B cell (primary cell): ENCODE data around the gene PTN. TPM values are rescaled to one million over a fixed set of nuclear protein-coding genes. Genes with fewer than 3 reads are reported as not detected.

ENCODE experiments used
- ATAC-seq: fragments of 200-7000 bp; cut with Tn5 transposase; one replicate; pipeline ENCODE4 v1.10.0; 2021; ENCODE audit warnings: low read depth, mild to moderate bottlenecking, moderate number of reproducible peaks, moderate library complexity
- CTCF ChIA-PET: fragments of 350-600 bp; sonication (Branson Sonifier 250); formaldehyde crosslinking; loops from one replicate; lab custom pipeline; 2021; ENCODE audit warnings: antibody characterized with exemption, inconsistent platforms; lab: Charles Lee
- POLR2A ChIA-PET: fragments of 350-600 bp; sonication (Branson Sonifier 250); formaldehyde crosslinking; loops from one replicate; lab custom pipeline; 2021; ENCODE audit warnings: antibody characterized with exemption; lab: Charles Lee
- DNase-seq: peaks from one replicate; pipeline ENCODE4 v3.0.0; 2013
- H2AFZ ChIP-seq: 2 replicates; pipeline ENCODE4 v1.6.1; 2012; ENCODE audit warnings: mild to moderate bottlenecking, low read depth, low read length; ENCODE audit not compliant: insufficient read depth, poor library complexity, severe bottlenecking
- H3K27ac ChIP-seq, 2 donors: 1 replicate in 1 of 2; 2 replicates in 1 of 2; pipeline ENCODE4 v1.5.1; 2012 to 2013; ENCODE audit warnings: low read length in 2 of 2, mild to moderate bottlenecking in 2 of 2, moderate library complexity in 1 of 2
- H3K27me3 ChIP-seq, 4 experiments: fragments of 200-600 bp in 1 of 4; sonication (generic) in 1 of 4; replicated peaks in 1 of 4; 1 replicate in 2 of 4; 2 replicates in 2 of 4; pipeline versions ENCODE4 v1.6.1 to v1.7.0; 2013 to 2016; ENCODE audit warnings: low read length in 3 of 4, mild to moderate bottlenecking in 2 of 4, mixed read lengths in 1 of 4, moderate library complexity in 1 of 4; ENCODE audit not compliant: insufficient read depth in 4 of 4, control insufficient read depth in 3 of 4; ENCODE audit errors: control extremely low read depth in 1 of 4
- H3K36me3 ChIP-seq, 2 experiments: replicated peaks in 1 of 2; 1 replicate in 1 of 2; 2 replicates in 1 of 2; pipeline versions ENCODE4 v1.6.1 to v1.7.1; 2013; ENCODE audit warnings: low read length in 1 of 2; ENCODE audit not compliant: insufficient read depth in 2 of 2, control insufficient read depth in 1 of 2; ENCODE audit errors: control extremely low read depth in 1 of 2, extremely low read depth in 1 of 2
- H3K4me1 ChIP-seq, 2 donors: fragments of 200-600 bp in 1 of 2; sonication (generic) in 1 of 2; 1 replicate in 1 of 2; 2 replicates in 1 of 2; pipeline versions ENCODE4 v1.5.1 to v1.6.1; 2013 to 2017; ENCODE audit warnings: low read length in 2 of 2; ENCODE audit not compliant: control insufficient read depth in 2 of 2, insufficient read depth in 2 of 2
- H3K4me2 ChIP-seq: replicated peaks from 2 replicates; pipeline ENCODE3; 2012; ENCODE audit warnings: mild to moderate bottlenecking, low read depth, low read length; ENCODE audit not compliant: poor library complexity, severe bottlenecking
- H3K4me3 ChIP-seq, 5 experiments: fragments of 200-600 bp in 1 of 5; sonication (generic) in 1 of 5; 1 replicate in 3 of 5; 2 replicates in 2 of 5; pipeline versions ENCODE4 v1.5.1 to v1.7.0; 2011 to 2016; ENCODE audit warnings: low read length in 4 of 5, mild to moderate bottlenecking in 4 of 5, low read depth in 2 of 5, control low read depth in 1 of 5, moderate library complexity in 1 of 5; ENCODE audit not compliant: insufficient read depth in 1 of 5; ENCODE audit errors: control extremely low read depth in 1 of 5, extremely low read depth in 1 of 5
- H3K79me2 ChIP-seq: fragments of 200-600 bp; sonication (generic); one replicate; pipeline ENCODE4 v1.6.0; 2016; ENCODE audit warnings: low read length; ENCODE audit not compliant: control insufficient read depth, insufficient read depth
- H3K9ac ChIP-seq: fragments of 200-600 bp; sonication (generic); 2 replicates; pipeline ENCODE4 v1.6.1; 2017; ENCODE audit warnings: mild to moderate bottlenecking, low read length, moderate library complexity
- H3K9me3 ChIP-seq, 3 donors: one replicate each; pipeline versions ENCODE4 v1.6.1 to v1.7.1; 2013; ENCODE audit warnings: low read length in 2 of 3; ENCODE audit not compliant: control insufficient read depth in 2 of 3, insufficient read depth in 1 of 3; ENCODE audit errors: control extremely low read depth in 1 of 3
- H4K20me1 ChIP-seq: 2 replicates; pipeline ENCODE4 v1.6.0; 2012; ENCODE audit warnings: mild to moderate bottlenecking, low read length; ENCODE audit not compliant: insufficient read depth, control insufficient read depth, poor library complexity, severe bottlenecking
- H3K27ac Mint-ChIP-seq: one replicate; pipeline ENCODE4 v1.8.0; 2021; ENCODE audit warnings: mixed read lengths
- H3K27me3 Mint-ChIP-seq: one replicate; pipeline ENCODE4 v1.8.0; 2021; ENCODE audit warnings: mixed read lengths
- H3K4me1 Mint-ChIP-seq: one replicate; pipeline ENCODE4 v1.8.0; 2021; ENCODE audit warnings: mixed read lengths
- H3K4me3 Mint-ChIP-seq: one replicate; pipeline ENCODE4 v1.8.0; 2021; ENCODE audit warnings: mixed read lengths
- H3K9me3 Mint-ChIP-seq: one replicate; pipeline ENCODE4 v1.8.0; 2022; ENCODE audit warnings: mixed read lengths; ENCODE audit not compliant: insufficient read depth
- EZH2 ChIP-seq: IDR thresholded peaks from 2 replicates; pipeline ENCODE4 v1.6.1; 2012; ENCODE audit warnings: borderline replicate concordance, low read depth, mild to moderate bottlenecking, moderate library complexity, low read length; ENCODE audit not compliant: insufficient read depth, poor library complexity, severe bottlenecking
- WGBS: methylation state at CpG from one replicate; pipeline ENCODE4 v1.1.5; 2013; ENCODE audit warnings: missing lambda C conversion rate; ENCODE audit not compliant: insufficient coverage; 5-methylcytosine and 5-hydroxymethylcytosine counted together
- intact Hi-C: fragments of 100-400 bp; cut with micrococcal nuclease; formaldehyde crosslinking; loops from one replicate; pipeline ENCODE4 v1.10.0; 2022
- polyA plus RNA-seq: library from polyadenylated mRNA; depleted of rRNA; stranded (reverse); fragments of >200 nt; gene quantifications from 2 replicates; pipeline ENCODE4 v1.2.3, GENCODE V29; 2012
- total RNA-seq, 2 donors: library from RNA; stranded (reverse); fragments of 120-200 nt in 1 of 2; gene quantifications; 1 replicate in 1 of 2; 2 replicates in 1 of 2; pipeline versions ENCODE4 v1.2.3 to v1.2.4, GENCODE V29; 2013 to 2022
- TF ChIP-seq, protein P1 (sequence below): fragments of 200-600 bp; IDR thresholded peaks from one replicate; pipeline ENCODE4 v1.8.0; 2022; ENCODE audit warnings: antibody characterized with exemption, mild to moderate bottlenecking

The PTN gene
- total and polyA plus RNA-seq, 2 donors (not counting 1 experiment from before 2014, with no cell fraction given) = not detected

- ChIA-PET CTCF (no interaction called here), POLR2A (no interaction called here)
- H3K4me3 Mint-ChIP-seq = no peak overlapping the region
- 50% methylated on average over 1 of the region's 2 CpGs for WGBS
- Histone ChIP-seq H3K9me3 (no peaks in the 10 kb centered on the region), H4K20me1 (no peaks in the 10 kb centered on the region), H3K4me1 (no peaks in the 10 kb centered on the region), H2AFZ (no peak overlapping the region), H3K4me2 (no peak overlapping the region), H3K27me3 (no peaks in the 10 kb centered on the region), H3K79me2 (no peaks in the 10 kb centered on the region), H3K9ac (no peak overlapping the region), H3K36me3 (no peaks in the 10 kb centered on the region), H3K27ac (no peak overlapping the region), H3K4me3 (no peak overlapping the region)
- ATAC-seq (no peak), DNase-seq (no peak)
- intact Hi-C loops = no loop called here
- no peaks in the 10 kb centered on the region for H3K4me1 Mint-ChIP-seq
- no peak overlapping the region for H3K27ac Mint-ChIP-seq
- peaks cover 3% of the 10 kb centered on the region for H3K9me3 Mint-ChIP-seq
- no peaks in the 10 kb centered on the region for H3K27me3 Mint-ChIP-seq
- TF ChIP-seq, protein P1, sequence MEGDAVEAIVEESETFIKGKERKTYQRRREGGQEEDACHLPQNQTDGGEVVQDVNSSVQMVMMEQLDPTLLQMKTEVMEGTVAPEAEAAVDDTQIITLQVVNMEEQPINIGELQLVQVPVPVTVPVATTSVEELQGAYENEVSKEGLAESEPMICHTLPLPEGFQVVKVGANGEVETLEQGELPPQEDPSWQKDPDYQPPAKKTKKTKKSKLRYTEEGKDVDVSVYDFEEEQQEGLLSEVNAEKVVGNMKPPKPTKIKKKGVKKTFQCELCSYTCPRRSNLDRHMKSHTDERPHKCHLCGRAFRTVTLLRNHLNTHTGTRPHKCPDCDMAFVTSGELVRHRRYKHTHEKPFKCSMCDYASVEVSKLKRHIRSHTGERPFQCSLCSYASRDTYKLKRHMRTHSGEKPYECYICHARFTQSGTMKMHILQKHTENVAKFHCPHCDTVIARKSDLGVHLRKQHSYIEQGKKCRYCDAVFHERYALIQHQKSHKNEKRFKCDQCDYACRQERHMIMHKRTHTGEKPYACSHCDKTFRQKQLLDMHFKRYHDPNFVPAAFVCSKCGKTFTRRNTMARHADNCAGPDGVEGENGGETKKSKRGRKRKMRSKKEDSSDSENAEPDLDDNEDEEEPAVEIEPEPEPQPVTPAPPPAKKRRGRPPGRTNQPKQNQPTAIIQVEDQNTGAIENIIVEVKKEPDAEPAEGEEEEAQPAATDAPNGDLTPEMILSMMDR = no peak
- no peak for TF ChIP-seq EZH2
Measured at GRCh38 chr7:137351941-137352340, 8.4 kb upstream of the PTN start.

GRCh38 chr7:137345799-137346449 is 2.4 kb upstream of the PTN start:
- TF ChIP-seq EZH2 = no peak
- TF ChIP-seq, protein P1 = no peak
- Histone ChIP-seq H3K27ac (no peak overlapping the region), H3K4me3 (no peak overlapping the region), H3K9ac (no peak overlapping the region), H4K20me1 (no peaks in the 10 kb centered on the region), H3K4me2 (no peak overlapping the region), H3K27me3 (peaks cover 0 to 4% (median 0%) of the 10 kb centered on the region in 4 experiments), H3K4me1 (no peaks in the 10 kb centered on the region), H3K79me2 (no peaks in the 10 kb centered on the region), H2AFZ (no peak overlapping the region), H3K36me3 (no peaks in the 10 kb centered on the region), H3K9me3 (peaks cover 0 to 4% (median 0%) of the 10 kb centered on the region in 3 donors)
- Mint-ChIP-seq H3K4me1 (no peaks in the 10 kb centered on the region), H3K4me3 (no peak overlapping the region), H3K27me3 (no peaks in the 10 kb centered on the region), H3K9me3 (no peaks in the 10 kb centered on the region), H3K27ac (no peak overlapping the region)
- ATAC-seq (no peak), DNase-seq (no peak)
- intact Hi-C loops = no loop called here
- CTCF ChIA-PET = no interaction called here
- POLR2A ChIA-PET = no interaction called here
- WGBS = no CpG with 5 or more reads among the region's 6 CpGs
